Middle frontal gyrus (tissue), 1 donor: ENCODE measurements around the gene SLC19A1.
"Not testable (repeated sequence)": the region's sequence is repeated elsewhere in the genome, so short reads cannot be mapped to it uniquely, and the experiment has no call there.

Experiments
- DNase-seq: peaks from one replicate; pipeline ENCODE4 v3.0.0-alpha.2; 2015; ENCODE audit warnings: low spot score; ENCODE audit errors: extremely low spot score

SLC19A1 gene

DNA sequence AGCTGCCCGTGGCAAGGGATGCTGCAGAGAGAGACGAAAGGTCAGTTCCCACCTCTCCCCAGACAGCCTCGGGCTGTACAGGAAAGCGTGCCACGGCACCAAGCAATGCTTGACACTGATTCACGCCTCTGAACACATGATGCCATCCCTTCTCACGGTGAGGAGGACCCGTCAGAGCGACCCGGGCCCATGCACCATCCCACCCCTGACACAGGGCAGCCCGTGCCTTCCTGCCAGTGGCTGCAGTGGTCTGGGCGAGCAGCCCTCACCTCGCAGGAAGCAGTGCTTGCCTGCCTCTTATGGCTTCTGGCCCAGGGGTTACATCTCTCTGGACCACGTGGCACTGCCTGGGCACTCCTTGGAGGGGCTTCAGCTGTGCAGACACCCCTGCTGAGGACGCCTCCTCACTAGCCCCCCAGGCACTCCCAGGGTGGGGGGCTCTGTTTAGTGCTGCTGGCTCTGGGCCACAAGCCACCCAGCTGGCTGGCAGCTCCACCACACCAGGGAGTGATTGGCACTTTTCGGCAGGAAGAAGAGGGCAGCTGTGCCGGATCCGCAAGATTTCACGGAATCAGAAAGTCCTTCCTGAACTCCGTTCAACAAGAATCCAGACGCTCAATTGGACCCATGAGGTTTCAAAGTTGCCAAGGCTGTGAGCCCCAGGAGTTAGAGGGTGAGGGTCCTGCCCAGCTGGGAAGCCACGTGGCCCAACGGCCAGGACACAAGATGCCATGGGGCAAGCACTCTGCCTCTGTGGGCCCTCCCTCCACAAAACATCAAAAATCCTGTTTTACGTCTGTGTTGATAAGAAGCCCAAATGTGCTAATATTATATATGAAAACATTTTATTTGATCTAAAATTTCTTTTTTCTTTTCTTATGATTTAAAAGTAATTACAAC is 34.8 kb upstream of the SLC19A1 start:
- no peak for DNase-seq

DNA sequence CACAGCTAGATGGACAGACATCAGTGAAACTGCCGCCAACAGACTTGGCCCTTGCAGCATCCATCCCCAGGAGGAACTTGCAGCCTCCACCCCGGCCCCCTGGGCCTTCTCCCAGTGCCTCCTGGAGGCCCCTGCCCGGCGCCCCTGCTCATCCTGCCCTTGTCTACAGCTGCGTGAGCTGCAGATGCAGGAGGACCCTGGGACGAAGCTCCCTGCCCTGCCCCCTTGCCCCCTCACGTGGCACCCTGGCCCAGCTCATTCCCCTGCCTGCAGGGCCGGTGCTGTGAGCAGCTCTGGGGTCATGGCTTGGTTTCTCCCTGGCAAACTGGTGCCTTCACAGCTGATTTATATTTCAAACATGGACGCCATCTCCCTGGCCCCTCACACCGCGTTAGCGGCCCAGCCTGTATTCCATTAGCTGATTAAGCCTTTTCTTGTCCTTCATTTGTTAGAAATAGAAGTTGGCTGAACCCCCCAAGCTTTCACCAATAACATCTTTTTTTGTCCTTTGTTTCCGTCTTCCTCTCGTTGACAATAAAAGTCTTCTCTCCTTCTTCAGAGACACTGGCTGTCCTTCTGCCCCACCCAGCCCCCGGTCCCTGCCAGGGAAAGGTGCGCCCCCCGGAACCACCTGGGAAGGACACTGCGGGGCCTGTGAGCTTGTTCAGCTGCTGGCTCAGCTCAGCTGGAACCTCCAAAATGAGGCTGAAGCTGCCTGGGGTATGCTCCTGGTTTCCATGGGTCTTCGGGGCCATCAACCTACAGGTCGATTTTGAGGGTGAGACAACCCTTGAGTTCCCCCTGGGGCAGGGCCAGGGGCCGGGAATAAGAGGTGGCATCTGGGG is 34.0 kb upstream of the SLC19A1 start:
- no peak for DNase-seq

DNA sequence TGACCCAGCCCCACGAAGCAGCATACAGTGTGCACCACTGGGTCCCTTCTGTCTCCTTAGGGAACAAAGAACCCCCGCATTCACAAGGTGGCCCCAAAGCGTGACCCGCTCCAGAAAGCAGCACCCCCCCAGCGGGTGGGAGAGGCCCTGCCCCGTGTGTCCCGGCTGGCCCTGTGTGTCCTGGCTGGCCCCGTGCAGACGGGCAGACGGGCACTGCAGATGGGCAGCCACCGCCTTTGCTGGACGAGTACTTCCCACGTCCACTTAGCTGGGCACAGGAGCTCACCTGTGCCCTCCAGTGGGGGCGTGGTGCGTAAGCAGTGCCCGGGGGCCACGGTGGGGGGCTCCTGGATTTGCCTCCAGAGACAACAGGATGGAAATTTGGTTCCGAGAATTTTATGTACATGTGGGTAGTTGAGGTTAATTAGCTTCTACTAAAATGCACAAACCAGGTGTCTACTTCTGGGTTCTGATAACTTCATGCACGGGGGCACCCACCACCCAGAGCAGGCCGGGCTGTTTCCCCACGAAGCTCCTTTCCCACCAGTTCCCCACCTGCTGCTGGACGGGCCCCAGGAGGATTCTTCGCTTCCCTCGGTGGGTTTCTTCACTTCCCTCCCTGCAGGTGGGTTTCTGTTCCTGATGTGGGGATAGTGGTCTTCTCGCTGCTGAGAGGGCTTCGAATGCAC is 33.2 kb upstream of the SLC19A1 start:
- no peak for DNase-seq

DNA sequence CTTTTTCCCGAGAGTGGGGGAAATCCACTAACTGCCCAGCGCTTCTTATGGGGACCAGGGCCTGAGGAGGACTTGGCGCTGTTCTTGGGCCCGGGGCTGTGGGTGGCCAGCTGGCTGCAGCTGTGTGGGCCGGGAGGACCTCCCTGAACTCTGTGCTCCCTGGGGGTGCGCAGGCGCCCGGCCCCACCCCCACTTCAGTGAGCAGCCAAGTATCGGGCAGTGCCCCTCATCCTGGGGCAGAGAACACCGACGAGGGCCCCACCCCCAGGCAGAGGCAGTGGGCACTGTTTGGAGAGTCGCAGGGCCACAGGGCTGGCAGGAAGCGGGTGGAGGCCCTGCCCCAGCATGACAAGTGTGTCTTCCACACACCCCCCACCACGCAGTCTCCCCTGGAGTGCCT is 32.5 kb upstream of the SLC19A1 start:
- DNase-seq, result no peak

GRCh38 chr21:45574081-45574501 is 31.9 kb upstream of the SLC19A1 start:
- DNase-seq, result no peak

- DNase-seq, result no peak
These were observed 31.3 kb upstream of the SLC19A1 start for GRCh38 chr21:45573452-45574035.

- DNase-seq, result no peak
These were observed 30.7 kb upstream of the SLC19A1 start for GRCh38 chr21:45572783-45573451.

GRCh38 chr21:45572231-45572630 is 30.0 kb upstream of the SLC19A1 start:
- DNase-seq, result no peak

GRCh38 chr21:45571641-45572040 is 29.4 kb upstream of the SLC19A1 start:
- DNase-seq, result no peak

DNA sequence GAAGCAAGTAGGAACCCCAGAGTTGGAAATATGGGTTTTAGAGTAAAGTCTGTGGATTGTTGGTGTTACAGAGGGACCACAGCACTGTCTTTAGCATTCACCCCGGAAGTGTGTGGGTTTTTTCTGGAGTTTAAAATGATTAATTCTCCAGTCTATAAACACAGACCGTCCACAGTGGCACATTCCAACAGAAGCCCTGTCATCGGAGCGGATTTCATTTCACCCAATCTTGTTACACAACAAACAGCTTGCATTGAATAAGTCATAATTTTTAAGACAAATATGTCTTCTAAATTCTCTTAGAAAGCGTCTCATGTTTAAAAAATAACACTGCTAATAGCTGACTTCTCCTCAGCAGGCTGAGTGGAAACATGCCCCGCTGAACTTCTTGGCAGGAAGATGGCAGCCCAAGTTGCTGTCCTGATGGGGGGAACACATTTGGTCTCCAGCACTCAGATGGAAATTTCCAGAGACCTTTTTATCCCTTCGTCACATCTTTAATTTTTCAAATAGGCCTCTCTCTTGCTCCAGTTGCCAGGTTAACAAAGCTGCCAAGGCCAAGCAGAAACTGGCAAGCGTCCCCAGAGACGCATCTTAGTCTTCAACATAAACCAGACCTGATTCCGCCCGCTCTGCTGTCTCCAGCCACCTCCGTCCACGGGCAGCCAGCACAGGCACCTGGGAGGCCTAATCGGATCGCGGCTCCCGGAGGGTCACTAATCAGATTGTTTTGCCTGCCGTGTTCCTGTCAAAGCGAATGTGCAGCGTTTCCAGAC is 28.8 kb upstream of the SLC19A1 start:
- no peak for DNase-seq

GRCh38 chr21:45570071-45570470 is 27.8 kb upstream of the SLC19A1 start:
- no peak for DNase-seq

DNA sequence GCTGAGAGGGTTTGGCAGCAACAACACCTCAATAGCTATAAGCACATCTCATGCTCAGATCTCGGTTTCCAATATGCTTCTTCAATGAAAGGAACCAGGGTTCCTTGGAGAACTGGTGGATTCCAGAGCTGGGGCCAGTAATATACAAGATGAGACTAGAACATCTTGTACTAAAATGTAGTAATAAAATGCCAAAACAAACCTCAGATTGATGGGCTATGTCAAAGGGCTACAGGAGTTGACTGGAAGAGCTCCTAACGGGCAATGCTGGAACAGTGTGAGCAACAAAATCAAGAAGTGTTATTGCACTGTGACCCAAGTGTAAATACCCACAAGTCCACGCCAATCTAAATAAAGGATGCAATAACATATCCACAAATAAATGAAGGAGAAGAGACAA is 26.1 kb upstream of the SLC19A1 start:
- DNase-seq, result no peak

DNA sequence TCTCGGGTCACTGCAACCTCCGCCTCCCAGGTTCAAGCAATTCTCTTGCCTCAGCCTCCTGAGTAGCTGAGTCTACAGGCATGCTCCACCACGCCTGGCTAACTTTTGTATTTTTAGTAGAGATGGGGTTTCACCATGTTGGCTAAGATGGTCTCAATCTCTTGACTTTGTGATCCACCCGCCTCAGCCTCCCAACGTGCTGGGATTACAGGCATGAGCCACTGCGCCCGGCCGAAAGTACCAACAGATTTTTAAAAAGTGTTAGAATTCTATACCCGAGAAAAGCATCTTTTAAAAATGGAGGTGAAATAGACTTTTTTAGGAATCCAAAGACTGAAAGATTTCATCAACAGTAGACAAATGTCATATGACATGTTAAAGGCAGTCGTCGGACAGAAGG is 21.9 kb upstream of the SLC19A1 start:
- DNase-seq, result not testable (repeated sequence)

GRCh38 chr21:45562965-45563364 is 20.7 kb upstream of the SLC19A1 start:
- DNase-seq, result no peak

- DNase-seq, result no peak
These were observed 20.2 kb upstream of the SLC19A1 start for GRCh38 chr21:45562402-45562801.

- DNase-seq, result not testable (repeated sequence)
These were observed 19.0 kb upstream of the SLC19A1 start for GRCh38 chr21:45561241-45561640.

- DNase-seq, result no peak
These were observed 18.1 kb upstream of the SLC19A1 start for GRCh38 chr21:45560106-45561021.

GRCh38 chr21:45559216-45560105 is 17.2 kb upstream of the SLC19A1 start:
- no peak for DNase-seq
